Naive thymus-derived CD4-positive, alpha-beta T cell (primary cell): Measurements from ENCODE around the gene IGFBP4. TPM values are rescaled to one million over a fixed set of nuclear protein-coding genes. Genes with fewer than 3 reads are reported as not detected.

Experiments
- ATAC-seq: fragments of 150-1000 bp; cut with Tn5 transposase; 2 replicates; pipeline ENCODE4 v1.10.0; 2021; ENCODE audit warnings: mild to moderate bottlenecking, moderate library complexity
- CTCF ChIA-PET: fragments of 350-600 bp; sonication (Branson Sonifier 250); formaldehyde crosslinking; loops from one replicate; lab custom pipeline; 2021; ENCODE audit warnings: antibody characterized with exemption; lab: Charles Lee
- POLR2A ChIA-PET: fragments of 350-600 bp; sonication (Branson Sonifier 250); formaldehyde crosslinking; loops from one replicate; lab custom pipeline; 2021; ENCODE audit warnings: antibody characterized with exemption, inconsistent platforms; lab: Charles Lee
- DNase-seq, 9 donors: peaks; one replicate each; pipeline versions ENCODE4 v3.0.0 to v3.0.0-alpha.2; 2020 to 2022; ENCODE audit warnings: mixed read lengths in 1 of 9
- H3K27ac ChIP-seq: one replicate; pipeline ENCODE4 v1.7.0; 2013; ENCODE audit warnings: mild to moderate bottlenecking, low read depth, low read length, moderate library complexity
- H3K27me3 ChIP-seq, 2 donors: one replicate each; pipeline ENCODE4 v1.7.0; 2013; ENCODE audit warnings: low read length in 2 of 2, mild to moderate bottlenecking in 2 of 2, moderate library complexity in 2 of 2; ENCODE audit not compliant: control insufficient read depth in 2 of 2, insufficient read depth in 2 of 2
- H3K36me3 ChIP-seq, 3 experiments: 1 replicate in 2 of 3; 2 replicates in 1 of 3; pipeline ENCODE4 v1.7.0; 2013; ENCODE audit warnings: low read length in 3 of 3, mild to moderate bottlenecking in 3 of 3, moderate library complexity in 1 of 3; ENCODE audit not compliant: insufficient read depth in 3 of 3, control insufficient read depth in 2 of 3
- H3K4me1 ChIP-seq, 2 donors: one replicate each; pipeline ENCODE4 v1.7.0; 2013; ENCODE audit warnings: low read length in 2 of 2, mild to moderate bottlenecking in 2 of 2, moderate library complexity in 1 of 2; ENCODE audit not compliant: control insufficient read depth in 2 of 2, insufficient read depth in 2 of 2
- H3K4me3 ChIP-seq: 2 replicates; pipeline ENCODE4 v1.7.0; 2013; ENCODE audit warnings: mild to moderate bottlenecking, low read length
- H3K9me3 ChIP-seq, 3 experiments: 1 replicate in 2 of 3; 2 replicates in 1 of 3; pipeline ENCODE4 v1.7.0; 2013; ENCODE audit warnings: low read length in 3 of 3; ENCODE audit not compliant: control insufficient read depth in 2 of 3
- H3K27ac Mint-ChIP-seq, 9 donors: one replicate each; pipeline ENCODE4 v1.8.0; 2020 to 2022; ENCODE audit warnings: mixed read lengths in 9 of 9, mild to moderate bottlenecking in 8 of 9, moderate library complexity in 5 of 9, inconsistent platforms in 2 of 9
- H3K27me3 Mint-ChIP-seq, 5 donors: one replicate each; pipeline ENCODE4 v1.8.0; 2021 to 2022; ENCODE audit warnings: mixed read lengths in 5 of 5, mild to moderate bottlenecking in 1 of 5
- H3K36me3 Mint-ChIP-seq, 5 donors: one replicate each; pipeline ENCODE4 v1.8.0; 2020 to 2022; ENCODE audit warnings: mixed read lengths in 5 of 5, mild to moderate bottlenecking in 3 of 5, inconsistent platforms in 1 of 5
- H3K4me1 Mint-ChIP-seq, 7 donors: one replicate each; pipeline ENCODE4 v1.8.0; 2020 to 2022; ENCODE audit warnings: mixed read lengths in 7 of 7, mild to moderate bottlenecking in 3 of 7, inconsistent platforms in 1 of 7
- H3K4me3 Mint-ChIP-seq, 10 donors: one replicate each; pipeline ENCODE4 v1.8.0; 2020 to 2022; ENCODE audit warnings: mild to moderate bottlenecking in 10 of 10, mixed read lengths in 10 of 10, moderate library complexity in 6 of 10, inconsistent platforms in 2 of 10
- H3K9me3 Mint-ChIP-seq, 11 donors: one replicate each; pipeline ENCODE4 v1.8.0; 2020 to 2022; ENCODE audit warnings: mixed read lengths in 11 of 11, mild to moderate bottlenecking in 4 of 11, inconsistent platforms in 1 of 11, moderate library complexity in 1 of 11
- intact Hi-C, 2 donors: fragments of 100-400 bp; cut with micrococcal nuclease; formaldehyde crosslinking; loops; one replicate each; pipeline ENCODE4 v1.15.1; 2023
- polyA plus RNA-seq, 2 donors: library from polyadenylated mRNA; unstranded; fragments of 300-500 nt; fragmentation: Illumina TruSeq; gene quantifications; one replicate each; pipeline ENCODE4 v1.2.3, GENCODE V29; 2021
- total RNA-seq, 6 experiments: library from RNA in 5 of 6; stranded (reverse) in 5 of 6; gene quantifications; 1 replicate in 5 of 6; 2 replicates in 1 of 6; pipeline ENCODE4 v1.2.3 and lab custom pipeline; 2021 to 2026

IGFBP4 gene
- total and polyA plus RNA-seq, 7 experiments from 2014 or later: 0.45 to 116 (median 1.8) TPM

- ATAC-seq: no peak
- DNase-seq: no peak
- peaks cover 0 to 20% (median 8%) of the 10 kb centered on the region in 7 donors for H3K4me1 Mint-ChIP-seq
- H3K4me3 Mint-ChIP-seq: no peak overlapping the region
- no peaks in the 10 kb centered on the region for H3K36me3 ChIP-seq
- peak overlapping the region in 1 of 9 donors; percentile 5 for H3K27ac Mint-ChIP-seq
- H3K9me3 Mint-ChIP-seq: no peaks in the 10 kb centered on the region
- intact Hi-C loops: no loop called here
- no peaks in the 10 kb centered on the region for H3K9me3 ChIP-seq
- H3K27me3 Mint-ChIP-seq: peaks cover 0 to 11% (median 0%) of the 10 kb centered on the region in 5 donors
- no peaks in the 10 kb centered on the region for H3K27me3 ChIP-seq
- POLR2A ChIA-PET: no interaction called here
- peaks cover 0 to 4% (median 0%) of the 10 kb centered on the region in 5 donors for H3K36me3 Mint-ChIP-seq
- no peak overlapping the region for H3K4me3 ChIP-seq
- H3K27ac ChIP-seq: no peak overlapping the region
- H3K4me1 ChIP-seq: no peaks in the 10 kb centered on the region
- CTCF ChIA-PET: interaction anchor here (1.3 kb wide), 1 partner anchor 29 kb away, joined by 4 read pairs; no protein-coding TSS in a partner anchor
These were observed 59.9 kb downstream of the IGFBP4 start for GRCh38 chr17:40503154-40503553.

GRCh38 chr17:40506786-40507185 is 63.5 kb downstream of the IGFBP4 start:
- ATAC-seq (no peak), DNase-seq (no peak)
- Mint-ChIP-seq H3K36me3 (peaks cover 0 to 4% (median 0%) of the 10 kb centered on the region in 5 donors), H3K4me1 (peaks cover 0 to 15% (median 6%) of the 10 kb centered on the region in 7 donors), H3K27me3 (no peaks in the 10 kb centered on the region), H3K9me3 (no peaks in the 10 kb centered on the region), H3K27ac (peak overlapping the region in 1 of 9 donors; percentile 36), H3K4me3 (no peak overlapping the region)
- H3K27ac ChIP-seq: no peak overlapping the region
- intact Hi-C loops: no loop called here
- H3K27me3 ChIP-seq: no peaks in the 10 kb centered on the region
- no peaks in the 10 kb centered on the region for H3K9me3 ChIP-seq
- H3K4me3 ChIP-seq: no peak overlapping the region
- no peaks in the 10 kb centered on the region for H3K36me3 ChIP-seq
- ChIA-PET CTCF (no interaction called here), POLR2A (interaction anchor here (0.9 kb wide), 1 partner anchor 17 kb away, joined by 3 read pairs; no protein-coding TSS in a partner anchor)
- no peaks in the 10 kb centered on the region for H3K4me1 ChIP-seq

Other genes with a start within 250 kb of the IGFBP4 start
- 10 to 100 TPM; 24.8 to 31.8 (median 28.6) TPM for gene WIPF2, start 224.1 kb upstream of the IGFBP4 start, total RNA-seq
- gene WIPF2, start 224.1 kb upstream of the IGFBP4 start, polyA plus RNA-seq: 1 to 10 TPM; 5.0 to 8.7 TPM
- gene CDC6, start 155.6 kb upstream of the IGFBP4 start, total RNA-seq: 10 to 100 TPM in 1 of 5 experiments, 1 to 10 TPM in 1, under 1 TPM in 3; 0.51 to 73.6 (median 0.85) TPM
- gene CDC6, start 155.6 kb upstream of the IGFBP4 start, polyA plus RNA-seq: under 1 TPM; 0.09 to 0.24 TPM
- gene RARA, start 134.3 kb upstream of the IGFBP4 start, total RNA-seq: 100 to 1,000 TPM in 1 of 5 experiments, 10 to 100 TPM in 4; 40.0 to 115 (median 43.8) TPM
- gene RARA, start 134.3 kb upstream of the IGFBP4 start, polyA plus RNA-seq: 10 to 100 TPM in 1 of 2 donors, 1 to 10 TPM in 1; 6.7 to 16.5 TPM
- under 1 TPM in 1 of 5 experiments, not detected in 4; 0.27 TPM for gene GJD3, start 78.7 kb upstream of the IGFBP4 start, total RNA-seq
- not detected for gene GJD3, start 78.7 kb upstream of the IGFBP4 start, polyA plus RNA-seq
- gene TOP2A, start 25.6 kb upstream of the IGFBP4 start, total RNA-seq: 100 to 1,000 TPM in 1 of 5 experiments, 1 to 10 TPM in 3, under 1 TPM in 1; 0.54 to 273 (median 1.2) TPM
- not detected for gene TOP2A, start 25.6 kb upstream of the IGFBP4 start, polyA plus RNA-seq
- gene TNS4, start 58.2 kb downstream of the IGFBP4 start, total RNA-seq: 10 to 100 TPM in 1 of 5 experiments, 1 to 10 TPM in 2, not detected in 2; 1.2 to 10.3 (median 1.3) TPM
- gene TNS4, start 58.2 kb downstream of the IGFBP4 start, polyA plus RNA-seq: not detected
- gene CCR7, start 122.0 kb downstream of the IGFBP4 start, total RNA-seq: 100 to 1,000 TPM; 153 to 675 (median 262) TPM
- gene CCR7, start 122.0 kb downstream of the IGFBP4 start, polyA plus RNA-seq: 1,000 to 10,000 TPM; 1,350 to 2,301 TPM
- 100 to 1,000 TPM in 1 of 5 experiments, 10 to 100 TPM in 4; 65.4 to 101 (median 79.2) TPM for gene SMARCE1, start 204.4 kb downstream of the IGFBP4 start, total RNA-seq
- 100 to 1,000 TPM; 142 to 184 TPM for gene SMARCE1, start 204.4 kb downstream of the IGFBP4 start, polyA plus RNA-seq
- not detected for gene KRT222, start 221.7 kb downstream of the IGFBP4 start, total RNA-seq
- not detected for gene KRT222, start 221.7 kb downstream of the IGFBP4 start, polyA plus RNA-seq